Measurements from ENCODE around the gene ITPR1. TPM values are rescaled to one million over a fixed set of nuclear protein-coding genes. Genes with fewer than 3 reads are reported as not detected.

Gene ITPR1
- total and polyA plus RNA-seq, 4 donors: 9.3 to 43.7 (median 20.9) TPM

DNA sequence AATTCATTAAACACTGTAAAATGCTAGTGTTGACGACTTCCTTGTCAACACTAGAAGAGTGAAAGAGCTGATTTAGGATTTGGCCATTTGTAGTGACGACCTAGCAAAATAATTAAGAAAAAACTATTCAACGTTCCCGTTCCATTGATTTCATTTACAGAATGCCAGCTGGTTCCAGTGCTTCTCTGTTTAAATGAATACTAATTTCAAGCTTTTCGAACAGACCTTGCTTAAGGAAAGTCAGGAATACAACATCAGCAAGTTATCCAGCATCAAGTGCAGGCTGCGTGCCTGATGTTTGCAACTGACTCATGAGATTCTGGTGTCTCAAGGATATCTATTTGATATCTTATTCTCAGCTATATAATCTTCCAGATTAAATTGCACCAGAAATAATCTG lies 387.7 kb downstream of the ITPR1 start:
- H3K4me3 ChIP-seq (ENCODE audit: low read depth, low read length): no peak overlapping the region
- no peak for DNase-seq (ENCODE audit: low read depth in 4 of 6, low spot score in 6 of 6)
- no peaks in the 10 kb centered on the region for H3K4me1 ChIP-seq (ENCODE audit: control insufficient read depth, insufficient read depth, low read length)
- no peaks in the 10 kb centered on the region for H3K36me3 ChIP-seq (ENCODE audit: control insufficient read depth, insufficient read depth, low read length)
- H3K27me3 ChIP-seq (ENCODE audit: control insufficient read depth, insufficient read depth, low read length): no peaks in the 10 kb centered on the region
- no peaks in the 10 kb centered on the region for H3K9me3 ChIP-seq (ENCODE audit: control insufficient read depth, insufficient read depth, low read length)
- H3K27ac ChIP-seq (ENCODE audit: low read depth, low read length): no peak overlapping the region
- WGBS (ENCODE audit: insufficient coverage): no CpG with 5 or more reads among the region's 6 CpGs

DNA sequence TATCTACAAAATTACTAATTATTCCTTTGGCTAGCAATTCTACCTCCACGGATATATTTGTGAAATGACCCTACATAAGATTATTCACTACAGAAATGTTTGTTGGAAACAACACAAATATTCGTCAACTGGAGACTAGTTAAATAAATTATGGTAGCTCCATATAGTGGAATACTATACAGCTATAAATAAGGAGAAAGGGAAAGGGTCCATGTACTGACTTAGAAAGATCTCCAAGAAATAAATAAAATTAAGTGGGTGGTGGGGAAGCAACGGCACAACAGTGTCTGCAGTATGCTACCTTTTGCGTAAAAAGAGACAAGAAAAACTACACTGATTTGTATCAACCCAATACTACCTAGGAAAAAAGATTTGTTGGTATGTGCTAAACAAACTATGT lies 389.4 kb downstream of the ITPR1 start:
- H3K36me3 ChIP-seq (ENCODE audit: control insufficient read depth, insufficient read depth, low read length): no peaks in the 10 kb centered on the region
- DNase-seq (ENCODE audit: low read depth in 4 of 6, low spot score in 6 of 6): no peak
- no peaks in the 10 kb centered on the region for H3K9me3 ChIP-seq (ENCODE audit: control insufficient read depth, insufficient read depth, low read length)
- H3K4me1 ChIP-seq (ENCODE audit: control insufficient read depth, insufficient read depth, low read length): no peaks in the 10 kb centered on the region
- WGBS (ENCODE audit: insufficient coverage): no CpG with 5 or more reads among the region's 4 CpGs
- H3K4me3 ChIP-seq (ENCODE audit: low read depth, low read length): no peak overlapping the region
- H3K27ac ChIP-seq (ENCODE audit: low read depth, low read length): no peak overlapping the region
- H3K27me3 ChIP-seq (ENCODE audit: control insufficient read depth, insufficient read depth, low read length): no peaks in the 10 kb centered on the region

DNA sequence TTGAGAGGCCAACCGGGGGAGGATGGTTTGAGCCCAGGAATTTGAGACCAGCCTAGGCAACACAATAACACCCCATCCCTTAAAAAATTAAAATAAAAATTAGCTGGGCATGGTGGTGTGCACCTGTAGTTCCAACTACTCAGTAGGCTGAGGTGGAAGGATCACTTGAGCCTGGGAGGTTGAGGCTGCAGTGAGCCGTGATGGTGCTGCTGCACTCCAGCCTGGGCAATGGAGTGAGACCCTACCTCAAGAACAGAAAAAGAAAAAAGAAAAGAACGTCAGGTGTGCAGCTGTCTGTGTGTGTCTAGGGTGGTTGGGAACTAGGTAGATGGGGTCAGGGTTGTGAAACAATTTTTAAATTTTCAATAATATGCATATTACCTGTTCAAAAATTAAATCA lies 389.9 kb downstream of the ITPR1 start:
- no peak overlapping the region for H3K27ac ChIP-seq (ENCODE audit: low read depth, low read length)
- H3K4me1 ChIP-seq (ENCODE audit: control insufficient read depth, insufficient read depth, low read length): no peaks in the 10 kb centered on the region
- no peaks in the 10 kb centered on the region for H3K27me3 ChIP-seq (ENCODE audit: control insufficient read depth, insufficient read depth, low read length)
- no peaks in the 10 kb centered on the region for H3K36me3 ChIP-seq (ENCODE audit: control insufficient read depth, insufficient read depth, low read length)
- H3K4me3 ChIP-seq (ENCODE audit: low read depth, low read length): no peak overlapping the region
- H3K9me3 ChIP-seq (ENCODE audit: control insufficient read depth, insufficient read depth, low read length): no peaks in the 10 kb centered on the region
- no peak for DNase-seq (ENCODE audit: low read depth in 4 of 6, low spot score in 6 of 6)
- WGBS (ENCODE audit: insufficient coverage): no CpG with 5 or more reads among the region's 3 CpGs

DNA sequence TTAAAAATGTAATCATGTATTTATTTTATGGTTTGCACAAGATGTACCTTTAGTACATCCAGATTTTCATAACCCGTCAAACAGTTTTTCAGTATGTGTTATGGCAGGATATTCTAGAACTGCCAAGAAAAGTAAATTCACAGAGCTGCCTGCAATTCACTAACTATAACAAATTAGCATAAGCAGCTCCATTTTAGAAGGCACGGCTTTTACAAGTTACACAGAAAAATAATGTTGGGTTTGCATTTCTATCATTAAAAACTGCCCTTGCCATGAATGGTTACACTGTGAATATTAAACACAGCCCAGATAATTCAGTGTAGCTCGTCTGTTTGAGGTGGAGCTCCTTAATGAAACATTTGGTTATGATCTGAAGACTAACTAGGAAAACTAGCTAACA lies 391.7 kb downstream of the ITPR1 start:
- peak in 1 of 6 donors; percentile 40 for DNase-seq (ENCODE audit: low read depth in 4 of 6, low spot score in 6 of 6)
- no peaks in the 10 kb centered on the region for H3K4me1 ChIP-seq (ENCODE audit: control insufficient read depth, insufficient read depth, low read length)
- H3K36me3 ChIP-seq (ENCODE audit: control insufficient read depth, insufficient read depth, low read length): no peaks in the 10 kb centered on the region
- no CpG with 5 or more reads among the region's 3 CpGs for WGBS (ENCODE audit: insufficient coverage)
- H3K27ac ChIP-seq (ENCODE audit: low read depth, low read length): no peak overlapping the region
- no peaks in the 10 kb centered on the region for H3K27me3 ChIP-seq (ENCODE audit: control insufficient read depth, insufficient read depth, low read length)
- H3K9me3 ChIP-seq (ENCODE audit: control insufficient read depth, insufficient read depth, low read length): no peaks in the 10 kb centered on the region
- H3K4me3 ChIP-seq (ENCODE audit: low read depth, low read length): no peak overlapping the region

DNA sequence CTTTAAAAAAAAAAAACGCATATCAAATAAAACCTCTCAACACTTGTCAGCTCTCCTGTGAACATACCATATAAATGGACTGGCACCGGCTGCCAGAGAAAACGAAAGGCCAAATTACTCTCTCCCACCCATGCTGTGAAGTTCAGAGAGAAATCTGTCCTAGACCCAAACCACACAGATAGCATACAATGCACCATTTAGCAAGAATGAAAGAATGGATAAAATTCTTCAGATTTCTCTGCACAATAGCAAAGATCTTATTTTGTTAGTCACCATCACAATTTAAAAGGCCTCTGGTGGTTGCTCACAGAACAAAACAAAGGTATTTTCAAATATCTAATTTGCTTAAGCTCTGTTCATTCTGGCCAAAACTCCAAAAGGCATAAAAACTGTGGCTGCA lies 392.2 kb downstream of the ITPR1 start:
- H3K4me3 ChIP-seq (ENCODE audit: low read depth, low read length): no peak overlapping the region
- H3K36me3 ChIP-seq (ENCODE audit: control insufficient read depth, insufficient read depth, low read length): no peaks in the 10 kb centered on the region
- H3K4me1 ChIP-seq (ENCODE audit: control insufficient read depth, insufficient read depth, low read length): no peaks in the 10 kb centered on the region
- H3K27me3 ChIP-seq (ENCODE audit: control insufficient read depth, insufficient read depth, low read length): no peaks in the 10 kb centered on the region
- WGBS (ENCODE audit: insufficient coverage): no CpG with 5 or more reads among the region's 3 CpGs
- no peaks in the 10 kb centered on the region for H3K9me3 ChIP-seq (ENCODE audit: control insufficient read depth, insufficient read depth, low read length)
- no peak overlapping the region for H3K27ac ChIP-seq (ENCODE audit: low read depth, low read length)
- DNase-seq (ENCODE audit: low read depth in 4 of 6, low spot score in 6 of 6): peak in 1 of 6 donors; percentile 64

DNA sequence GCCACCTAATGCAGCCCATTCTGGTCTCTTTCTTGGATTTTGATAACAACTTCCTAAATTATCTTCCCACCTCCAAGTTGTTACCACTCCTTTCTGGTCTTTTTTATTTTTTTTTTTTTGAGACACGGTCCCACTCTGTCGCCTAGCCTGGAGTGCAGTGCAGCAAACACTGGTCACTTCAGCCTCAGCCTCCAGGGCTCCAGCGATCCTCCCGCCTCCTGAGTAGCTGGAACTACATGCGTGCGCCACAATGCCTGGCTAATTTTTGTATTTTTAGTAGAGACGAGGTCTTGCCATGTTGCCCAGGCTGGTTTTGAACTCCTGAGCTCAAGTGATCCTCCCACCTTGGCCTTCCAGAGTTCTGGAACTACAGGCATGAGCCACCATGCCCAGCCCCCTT lies 393.3 kb downstream of the ITPR1 start:
- no peak overlapping the region for H3K27ac ChIP-seq (ENCODE audit: low read depth, low read length)
- H3K4me1 ChIP-seq (ENCODE audit: control insufficient read depth, insufficient read depth, low read length): no peaks in the 10 kb centered on the region
- no peak overlapping the region for H3K4me3 ChIP-seq (ENCODE audit: low read depth, low read length)
- DNase-seq (ENCODE audit: low read depth in 4 of 6, low spot score in 6 of 6): no peak
- H3K27me3 ChIP-seq (ENCODE audit: control insufficient read depth, insufficient read depth, low read length): no peaks in the 10 kb centered on the region
- no peaks in the 10 kb centered on the region for H3K36me3 ChIP-seq (ENCODE audit: control insufficient read depth, insufficient read depth, low read length)
- 97% methylated on average over 5 of the region's 7 CpGs for WGBS (ENCODE audit: insufficient coverage)
- no peaks in the 10 kb centered on the region for H3K9me3 ChIP-seq (ENCODE audit: control insufficient read depth, insufficient read depth, low read length)

DNA sequence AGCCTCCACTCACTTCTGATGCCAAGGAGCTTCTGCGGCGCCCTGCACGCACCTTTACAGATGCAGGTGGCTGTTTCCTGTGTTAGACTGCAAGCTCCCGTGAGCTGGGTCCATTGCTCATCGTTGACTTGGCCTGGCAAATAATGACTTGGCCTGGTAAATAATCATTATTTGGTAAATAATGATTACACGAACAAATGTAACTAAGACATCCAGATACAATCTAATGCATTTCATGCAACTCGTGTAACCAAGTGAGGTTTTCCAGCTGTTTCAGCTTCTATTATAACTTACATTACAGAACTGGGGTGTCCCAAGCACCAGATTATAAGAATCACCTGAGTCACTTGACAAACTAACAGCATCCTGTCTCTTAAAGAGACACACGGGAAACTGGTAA lies 394.0 kb downstream of the ITPR1 start:
- H3K27me3 ChIP-seq (ENCODE audit: control insufficient read depth, insufficient read depth, low read length): no peaks in the 10 kb centered on the region
- H3K4me1 ChIP-seq (ENCODE audit: control insufficient read depth, insufficient read depth, low read length): no peaks in the 10 kb centered on the region
- DNase-seq (ENCODE audit: low read depth in 4 of 6, low spot score in 6 of 6): no peak
- no peak overlapping the region for H3K4me3 ChIP-seq (ENCODE audit: low read depth, low read length)
- no peak overlapping the region for H3K27ac ChIP-seq (ENCODE audit: low read depth, low read length)
- WGBS (ENCODE audit: insufficient coverage): 97% methylated on average over 7 of the region's 8 CpGs
- no peaks in the 10 kb centered on the region for H3K36me3 ChIP-seq (ENCODE audit: control insufficient read depth, insufficient read depth, low read length)
- H3K9me3 ChIP-seq (ENCODE audit: control insufficient read depth, insufficient read depth, low read length): no peaks in the 10 kb centered on the region

DNA sequence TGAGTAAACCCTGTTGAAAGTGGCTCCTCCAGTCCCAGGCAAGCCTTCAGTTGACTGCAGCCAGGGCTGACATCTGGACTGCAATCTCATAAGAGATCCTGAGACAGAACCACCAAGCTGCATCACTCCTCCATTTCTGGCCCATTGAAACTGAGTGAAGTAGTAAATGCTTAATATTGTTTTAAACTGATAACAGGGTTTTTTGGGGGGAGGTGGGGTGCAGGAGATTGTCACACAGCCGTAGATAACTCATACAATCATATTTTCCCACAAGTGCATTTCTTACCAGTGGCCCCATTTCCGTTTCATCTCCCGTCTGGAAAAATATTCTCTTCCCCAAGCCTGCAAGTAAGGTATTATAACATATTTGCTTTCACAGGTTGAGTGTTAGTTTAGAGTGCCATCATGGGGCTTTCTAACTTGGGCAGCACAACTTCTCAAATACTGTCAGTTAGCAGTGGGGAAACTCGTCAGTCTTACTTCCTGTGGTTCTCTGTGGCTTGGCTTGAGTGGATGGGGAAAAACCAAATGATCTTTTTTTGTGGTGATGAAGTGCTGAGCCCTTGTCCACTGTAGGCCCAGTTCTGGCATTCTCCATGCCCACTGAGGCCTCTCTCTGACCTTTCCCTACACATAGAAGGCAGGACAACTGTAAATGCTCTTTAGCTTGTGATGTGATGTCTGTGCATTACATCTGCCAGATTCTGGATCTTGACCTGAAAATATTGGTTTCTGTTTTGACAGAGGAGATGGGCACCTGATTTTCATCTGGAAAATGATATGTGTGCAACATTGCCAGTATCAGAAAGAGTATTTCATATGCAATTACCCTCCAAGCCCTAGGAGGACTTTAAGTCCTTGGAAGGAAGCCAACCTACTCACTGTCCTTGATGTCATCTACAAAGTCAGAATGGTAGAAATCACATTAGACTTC lies 396.0 kb downstream of the ITPR1 start:
- H3K4me3 ChIP-seq (ENCODE audit: low read depth, low read length): no peak overlapping the region
- no peak overlapping the region for H3K27ac ChIP-seq (ENCODE audit: low read depth, low read length)
- no peaks in the 10 kb centered on the region for H3K4me1 ChIP-seq (ENCODE audit: control insufficient read depth, insufficient read depth, low read length)
- no peaks in the 10 kb centered on the region for H3K36me3 ChIP-seq (ENCODE audit: control insufficient read depth, insufficient read depth, low read length)
- no peaks in the 10 kb centered on the region for H3K27me3 ChIP-seq (ENCODE audit: control insufficient read depth, insufficient read depth, low read length)
- no CpG with 5 or more reads among the region's 4 CpGs for WGBS (ENCODE audit: insufficient coverage)
- H3K9me3 ChIP-seq (ENCODE audit: control insufficient read depth, insufficient read depth, low read length): no peaks in the 10 kb centered on the region
- no peak for DNase-seq (ENCODE audit: low read depth in 4 of 6, low spot score in 6 of 6)

DNA sequence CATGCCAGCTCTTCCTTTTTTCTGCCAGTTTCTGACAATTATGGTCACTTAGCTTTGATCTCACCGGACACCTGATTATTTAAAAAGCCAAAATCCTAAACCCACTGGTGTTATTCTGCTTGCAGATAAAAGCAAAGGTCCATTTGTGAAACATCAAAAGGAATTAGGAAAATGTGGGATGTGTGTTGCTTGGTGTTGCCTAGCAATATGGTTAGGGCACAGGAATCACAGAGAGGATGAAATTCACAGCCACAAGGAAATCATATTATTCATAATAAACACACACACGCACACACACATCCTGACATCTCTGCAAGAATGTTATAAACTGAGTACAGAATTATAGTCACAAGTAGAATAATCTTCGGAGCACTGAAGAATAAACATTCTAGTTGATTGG lies 396.7 kb downstream of the ITPR1 start:
- Histone ChIP-seq H3K4me1 (ENCODE audit: control insufficient read depth, insufficient read depth, low read length) (no peaks in the 10 kb centered on the region), H3K27ac (ENCODE audit: low read depth, low read length) (no peak overlapping the region), H3K27me3 (ENCODE audit: control insufficient read depth, insufficient read depth, low read length) (no peaks in the 10 kb centered on the region), H3K4me3 (ENCODE audit: low read depth, low read length) (no peak overlapping the region), H3K36me3 (ENCODE audit: control insufficient read depth, insufficient read depth, low read length) (no peaks in the 10 kb centered on the region), H3K9me3 (ENCODE audit: control insufficient read depth, insufficient read depth, low read length) (no peaks in the 10 kb centered on the region)
- peak in 2 of 6 donors; percentile 23 to 40 for DNase-seq (ENCODE audit: low read depth in 4 of 6, low spot score in 6 of 6)
- WGBS (ENCODE audit: insufficient coverage): no CpG with 5 or more reads among the region's 3 CpGs

DNA sequence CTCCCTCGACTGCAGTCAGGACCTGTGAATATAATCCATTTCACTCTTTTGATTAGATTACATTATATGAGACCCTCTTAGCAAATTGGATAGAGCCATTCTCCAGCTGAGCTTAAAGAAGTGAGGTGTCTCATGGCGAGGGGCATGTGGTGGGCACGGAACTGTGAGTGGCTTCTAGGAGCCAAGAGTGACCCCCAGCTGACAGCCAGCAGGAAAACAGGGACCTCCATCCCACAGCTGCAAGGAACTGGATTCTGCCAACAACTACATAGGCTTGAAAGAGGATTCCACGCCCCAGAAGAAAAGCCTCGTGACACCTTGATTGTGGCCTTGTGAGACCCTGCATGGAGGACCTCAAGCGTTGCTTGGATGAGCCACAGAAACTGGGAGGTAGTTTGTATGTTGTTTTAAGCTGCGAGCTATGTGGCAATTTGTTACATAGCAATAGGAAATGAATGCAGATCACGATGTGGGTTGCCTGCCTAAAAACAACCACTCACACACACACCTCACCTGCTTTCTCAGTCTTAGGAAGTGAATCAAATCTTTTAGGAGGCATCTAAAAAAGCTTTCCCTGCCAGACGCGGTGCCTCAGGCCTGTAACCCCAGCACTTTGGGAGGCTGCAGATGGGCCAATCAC lies 401.9 kb downstream of the ITPR1 start:
- Histone ChIP-seq H3K27me3 (ENCODE audit: control insufficient read depth, insufficient read depth, low read length) (no peaks in the 10 kb centered on the region), H3K4me1 (ENCODE audit: control insufficient read depth, insufficient read depth, low read length) (no peaks in the 10 kb centered on the region), H3K4me3 (ENCODE audit: low read depth, low read length) (no peak overlapping the region), H3K36me3 (ENCODE audit: control insufficient read depth, insufficient read depth, low read length) (no peaks in the 10 kb centered on the region), H3K27ac (ENCODE audit: low read depth, low read length) (no peak overlapping the region), H3K9me3 (ENCODE audit: control insufficient read depth, insufficient read depth, low read length) (no peaks in the 10 kb centered on the region)
- 92% methylated on average over 6 of the region's 10 CpGs for WGBS (ENCODE audit: insufficient coverage)
- no peak for DNase-seq (ENCODE audit: low read depth in 4 of 6, low spot score in 6 of 6)
